Measurements from ENCODE around the gene VRK1. TPM values are rescaled to one million over a fixed set of nuclear protein-coding genes. Genes with fewer than 3 reads are reported as not detected.

Gene VRK1
- total RNA-seq, 1 experiment from 2014 or later, result 26.5 TPM

DNA sequence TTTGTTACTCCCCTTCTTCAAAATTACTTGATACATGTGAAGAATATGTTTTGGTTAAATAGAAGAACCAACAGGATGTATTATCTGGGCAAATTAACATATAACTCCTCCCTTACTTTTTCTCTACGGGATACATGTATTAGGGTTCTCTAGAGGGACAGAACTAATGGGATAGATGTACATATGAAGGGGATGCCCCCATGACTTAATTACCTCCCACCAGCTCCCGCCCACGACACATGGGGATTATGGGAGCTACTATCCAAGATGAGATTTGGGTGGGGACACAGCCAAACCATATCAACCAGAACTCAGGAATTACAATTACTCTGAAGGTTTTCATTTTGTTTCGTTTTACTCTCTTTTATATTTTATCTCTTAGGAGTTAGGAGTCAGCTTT, 41.3 kb downstream of the VRK1 start:
- H3K27ac ChIP-seq (ENCODE audit: low read length), result no peak overlapping the region
- in situ Hi-C loops (cut with HindIII; ENCODE audit: low pct_unique_long_range_greater_than_20kb, low sequenced_read_pairs) (no loop called here), intact Hi-C loops (cut with micrococcal nuclease; ENCODE audit: unreplicated experiment) (no loop called here)
- ChIA-PET CTCF (no interaction called here), POLR2A (no interaction called here)
- H3K9me3 ChIP-seq (ENCODE audit: control insufficient read depth, insufficient read depth, low read depth, low read length), result no peaks in the 10 kb centered on the region
- no peaks in the 10 kb centered on the region for H3K4me1 ChIP-seq (ENCODE audit: control insufficient read depth, insufficient read depth, low read length)
- TF ChIP-seq, protein P1, sequence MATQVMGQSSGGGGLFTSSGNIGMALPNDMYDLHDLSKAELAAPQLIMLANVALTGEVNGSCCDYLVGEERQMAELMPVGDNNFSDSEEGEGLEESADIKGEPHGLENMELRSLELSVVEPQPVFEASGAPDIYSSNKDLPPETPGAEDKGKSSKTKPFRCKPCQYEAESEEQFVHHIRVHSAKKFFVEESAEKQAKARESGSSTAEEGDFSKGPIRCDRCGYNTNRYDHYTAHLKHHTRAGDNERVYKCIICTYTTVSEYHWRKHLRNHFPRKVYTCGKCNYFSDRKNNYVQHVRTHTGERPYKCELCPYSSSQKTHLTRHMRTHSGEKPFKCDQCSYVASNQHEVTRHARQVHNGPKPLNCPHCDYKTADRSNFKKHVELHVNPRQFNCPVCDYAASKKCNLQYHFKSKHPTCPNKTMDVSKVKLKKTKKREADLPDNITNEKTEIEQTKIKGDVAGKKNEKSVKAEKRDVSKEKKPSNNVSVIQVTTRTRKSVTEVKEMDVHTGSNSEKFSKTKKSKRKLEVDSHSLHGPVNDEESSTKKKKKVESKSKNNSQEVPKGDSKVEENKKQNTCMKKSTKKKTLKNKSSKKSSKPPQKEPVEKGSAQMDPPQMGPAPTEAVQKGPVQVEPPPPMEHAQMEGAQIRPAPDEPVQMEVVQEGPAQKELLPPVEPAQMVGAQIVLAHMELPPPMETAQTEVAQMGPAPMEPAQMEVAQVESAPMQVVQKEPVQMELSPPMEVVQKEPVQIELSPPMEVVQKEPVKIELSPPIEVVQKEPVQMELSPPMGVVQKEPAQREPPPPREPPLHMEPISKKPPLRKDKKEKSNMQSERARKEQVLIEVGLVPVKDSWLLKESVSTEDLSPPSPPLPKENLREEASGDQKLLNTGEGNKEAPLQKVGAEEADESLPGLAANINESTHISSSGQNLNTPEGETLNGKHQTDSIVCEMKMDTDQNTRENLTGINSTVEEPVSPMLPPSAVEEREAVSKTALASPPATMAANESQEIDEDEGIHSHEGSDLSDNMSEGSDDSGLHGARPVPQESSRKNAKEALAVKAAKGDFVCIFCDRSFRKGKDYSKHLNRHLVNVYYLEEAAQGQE (IDR thresholded peaks at IDR 0.05; ENCODE audit: insufficient read depth in 1 of 2, low read depth in 2 of 2, low read length in 1 of 2), result no peak
- TF ChIP-seq POLR2AphosphoS5 (IDR thresholded peaks at IDR 0.05; ENCODE audit: low read depth, low read length) (no peak), TCF7L2 (IDR thresholded peaks at IDR 0.05; ENCODE audit: low read depth, low read length) (no peak), SIN3A (IDR thresholded peaks at IDR 0.05; ENCODE audit: borderline replicate concordance, insufficient read depth, low read depth, low read length) (no peak)
- TF ChIP-seq, protein P2, sequence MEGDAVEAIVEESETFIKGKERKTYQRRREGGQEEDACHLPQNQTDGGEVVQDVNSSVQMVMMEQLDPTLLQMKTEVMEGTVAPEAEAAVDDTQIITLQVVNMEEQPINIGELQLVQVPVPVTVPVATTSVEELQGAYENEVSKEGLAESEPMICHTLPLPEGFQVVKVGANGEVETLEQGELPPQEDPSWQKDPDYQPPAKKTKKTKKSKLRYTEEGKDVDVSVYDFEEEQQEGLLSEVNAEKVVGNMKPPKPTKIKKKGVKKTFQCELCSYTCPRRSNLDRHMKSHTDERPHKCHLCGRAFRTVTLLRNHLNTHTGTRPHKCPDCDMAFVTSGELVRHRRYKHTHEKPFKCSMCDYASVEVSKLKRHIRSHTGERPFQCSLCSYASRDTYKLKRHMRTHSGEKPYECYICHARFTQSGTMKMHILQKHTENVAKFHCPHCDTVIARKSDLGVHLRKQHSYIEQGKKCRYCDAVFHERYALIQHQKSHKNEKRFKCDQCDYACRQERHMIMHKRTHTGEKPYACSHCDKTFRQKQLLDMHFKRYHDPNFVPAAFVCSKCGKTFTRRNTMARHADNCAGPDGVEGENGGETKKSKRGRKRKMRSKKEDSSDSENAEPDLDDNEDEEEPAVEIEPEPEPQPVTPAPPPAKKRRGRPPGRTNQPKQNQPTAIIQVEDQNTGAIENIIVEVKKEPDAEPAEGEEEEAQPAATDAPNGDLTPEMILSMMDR (IDR thresholded peaks at IDR 0.05), result no peak
- H3K36me3 ChIP-seq (ENCODE audit: control insufficient read depth, insufficient read depth, low read length), result peaks cover 5% of the 10 kb centered on the region; the same call in 1 of the 2 replicates
- no TSS peak for BruUV-seq (replicated peaks)
- no peak for ATAC-seq
- DNase-seq (ENCODE audit: low read depth, low spot score), result no peak
- H3K27me3 ChIP-seq (ENCODE audit: control insufficient read depth, insufficient read depth, low read length), result no peaks in the 10 kb centered on the region
- H3K4me3 ChIP-seq (ENCODE audit: low read depth in 2 of 2, low read length in 2 of 2), result no peak overlapping the region

DNA sequence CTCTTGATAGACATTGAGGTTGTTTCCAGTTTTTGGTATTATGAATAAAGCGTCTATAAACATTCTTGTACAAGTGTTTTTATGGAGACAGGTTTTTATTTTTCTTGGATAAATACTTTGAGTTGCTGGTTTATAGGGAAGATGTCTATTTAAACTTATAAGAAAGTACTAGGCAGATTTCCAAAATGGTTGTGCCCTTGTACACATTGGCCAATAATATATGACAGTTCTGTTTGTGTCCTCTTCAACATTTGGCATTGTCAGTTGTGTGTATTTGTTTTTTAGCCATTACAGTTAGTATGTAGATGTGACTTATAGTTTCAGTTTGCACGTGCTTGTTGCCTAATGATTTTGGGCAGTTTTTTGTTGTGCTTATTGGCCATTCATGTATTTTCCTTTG, 42.1 kb downstream of the VRK1 start:
- intact Hi-C loops (cut with micrococcal nuclease; ENCODE audit: unreplicated experiment) (no loop called here), in situ Hi-C loops (cut with HindIII; ENCODE audit: low pct_unique_long_range_greater_than_20kb, low sequenced_read_pairs) (no loop called here)
- TF ChIP-seq POLR2AphosphoS5 (IDR thresholded peaks at IDR 0.05; ENCODE audit: low read depth, low read length), result no peak
- no peak for TF ChIP-seq SIN3A (IDR thresholded peaks at IDR 0.05; ENCODE audit: borderline replicate concordance, insufficient read depth, low read depth, low read length)
- TF ChIP-seq, protein P1 (IDR thresholded peaks at IDR 0.05; ENCODE audit: insufficient read depth in 1 of 2, low read depth in 2 of 2, low read length in 1 of 2), result no peak
- TF ChIP-seq TCF7L2 (IDR thresholded peaks at IDR 0.05; ENCODE audit: low read depth, low read length), result no peak
- TF ChIP-seq, protein P2 (IDR thresholded peaks at IDR 0.05), result no peak
- Histone ChIP-seq H3K27ac (ENCODE audit: low read length) (no peak overlapping the region), H3K4me3 (ENCODE audit: low read depth in 2 of 2, low read length in 2 of 2) (no peak overlapping the region), H3K4me1 (ENCODE audit: control insufficient read depth, insufficient read depth, low read length) (no peaks in the 10 kb centered on the region), H3K36me3 (ENCODE audit: control insufficient read depth, insufficient read depth, low read length) (peaks cover 5% of the 10 kb centered on the region; the same call in 1 of the 2 replicates), H3K9me3 (ENCODE audit: control insufficient read depth, insufficient read depth, low read depth, low read length) (no peaks in the 10 kb centered on the region), H3K27me3 (ENCODE audit: control insufficient read depth, insufficient read depth, low read length) (no peaks in the 10 kb centered on the region)
- BruUV-seq (replicated peaks), result no TSS peak
- DNase-seq (ENCODE audit: low read depth, low spot score) (no peak), ATAC-seq (no peak)
- ChIA-PET POLR2A (no interaction called here), CTCF (no interaction called here)

Data from Panc1 (cell line).